ENCODE results near the gene PWWP2A. TPM values are rescaled to one million over a fixed set of nuclear protein-coding genes. Genes with fewer than 3 reads are reported as not detected.

The PWWP2A gene
- total and polyA plus RNA-seq, 2 donors (not counting 1 experiment from before 2014, with no cell fraction given) = 19.6 to 48.8 TPM

GRCh38 chr5:160082614-160083500, 36.4 kb downstream of the PWWP2A start:
- intact Hi-C loops (cut with micrococcal nuclease) = no loop called here
- no peak for DNase-seq
- Mint-ChIP-seq H3K27me3 (no peaks in the 10 kb centered on the region), H3K9me3 (ENCODE audit: insufficient read depth) (no peaks in the 10 kb centered on the region), H3K4me1 (peaks cover 3% of the 10 kb centered on the region), H3K27ac (no peak overlapping the region), H3K4me3 (no peak overlapping the region)
- H3K79me2 ChIP-seq (ENCODE audit: control insufficient read depth, insufficient read depth, low read length) = no peaks in the 10 kb centered on the region
- H4K20me1 ChIP-seq (ENCODE audit: control insufficient read depth, insufficient read depth, low read length, poor library complexity, severe bottlenecking) = no peaks in the 10 kb centered on the region
- no peak for ATAC-seq (ENCODE audit: low read depth)
- POLR2A ChIA-PET = no interaction called here
- no peaks in the 10 kb centered on the region for H3K4me1 ChIP-seq (ENCODE audit: control insufficient read depth in 2 of 2, insufficient read depth in 2 of 2, low read length in 2 of 2)
- H3K9ac ChIP-seq (ENCODE audit: low read length) = no peak overlapping the region
- CTCF ChIA-PET = interaction anchor here (1.0 kb wide), 1 partner anchor 96 kb away, joined by 3 read pairs; no protein-coding TSS in a partner anchor
- no peak overlapping the region for H3K4me2 ChIP-seq (replicated peaks; ENCODE audit: low read depth, low read length, poor library complexity, severe bottlenecking)
- H3K36me3 ChIP-seq (replicated peaks in 1 of 2; ENCODE audit: control extremely low read depth in 1 of 2, control insufficient read depth in 1 of 2, extremely low read depth in 1 of 2, insufficient read depth in 2 of 2, low read length in 1 of 2) = peaks cover 3 to 5% of the 10 kb centered on the region in 2 experiments
- H3K4me3 ChIP-seq (ENCODE audit: control extremely low read depth in 1 of 5, extremely low read depth in 1 of 5, insufficient read depth in 1 of 5, low read depth in 2 of 5, low read length in 4 of 5) = no peak overlapping the region
- H3K9me3 ChIP-seq (ENCODE audit: control extremely low read depth in 1 of 3, control insufficient read depth in 2 of 3, insufficient read depth in 1 of 3, low read length in 2 of 3) = no peaks in the 10 kb centered on the region
- WGBS (ENCODE audit: insufficient coverage) = 92% methylated on average over 7 of the region's 9 CpGs
- TF ChIP-seq EZH2 (IDR thresholded peaks at IDR 0.05; ENCODE audit: borderline replicate concordance, insufficient read depth, low read depth, low read length, poor library complexity, severe bottlenecking) = no peak
- TF ChIP-seq CTCF (IDR thresholded peaks at IDR 0.05) = no peak
- no peak overlapping the region for H3K27ac ChIP-seq (ENCODE audit: low read length in 2 of 2)
- H3K27me3 ChIP-seq (replicated peaks in 1 of 4; ENCODE audit: control extremely low read depth in 1 of 4, control insufficient read depth in 3 of 4, insufficient read depth in 4 of 4, low read length in 3 of 4) = no peaks in the 10 kb centered on the region
- no peak overlapping the region for H2AFZ ChIP-seq (ENCODE audit: insufficient read depth, low read depth, low read length, poor library complexity, severe bottlenecking)

GRCh38 chr5:160081495-160081894, 37.8 kb downstream of the PWWP2A start:
- POLR2A ChIA-PET = no interaction called here

More at GRCh38 chr5:160081495-160081894, 37.8 kb downstream of the PWWP2A start:
- WGBS (ENCODE audit: insufficient coverage) = 100% methylated on average over 1 of the region's 3 CpGs
- Histone ChIP-seq H2AFZ (ENCODE audit: insufficient read depth, low read depth, low read length, poor library complexity, severe bottlenecking) (no peak overlapping the region), H3K36me3 (replicated peaks in 1 of 2; ENCODE audit: control extremely low read depth in 1 of 2, control insufficient read depth in 1 of 2, extremely low read depth in 1 of 2, insufficient read depth in 2 of 2, low read length in 1 of 2) (peaks cover 6 to 7% of the 10 kb centered on the region in 2 experiments), H3K4me2 (replicated peaks; ENCODE audit: low read depth, low read length, poor library complexity, severe bottlenecking) (no peak overlapping the region), H3K27me3 (replicated peaks in 1 of 4; ENCODE audit: control extremely low read depth in 1 of 4, control insufficient read depth in 3 of 4, insufficient read depth in 4 of 4, low read length in 3 of 4) (no peaks in the 10 kb centered on the region), H3K4me1 (ENCODE audit: control insufficient read depth in 2 of 2, insufficient read depth in 2 of 2, low read length in 2 of 2) (no peaks in the 10 kb centered on the region), H3K27ac (ENCODE audit: low read length in 2 of 2) (no peak overlapping the region), H3K9ac (ENCODE audit: low read length) (no peak overlapping the region), H3K9me3 (ENCODE audit: control extremely low read depth in 1 of 3, control insufficient read depth in 2 of 3, insufficient read depth in 1 of 3, low read length in 2 of 3) (no peaks in the 10 kb centered on the region), H3K4me3 (ENCODE audit: control extremely low read depth in 1 of 5, extremely low read depth in 1 of 5, insufficient read depth in 1 of 5, low read depth in 2 of 5, low read length in 4 of 5) (no peak overlapping the region), H3K79me2 (ENCODE audit: control insufficient read depth, insufficient read depth, low read length) (no peaks in the 10 kb centered on the region), H4K20me1 (ENCODE audit: control insufficient read depth, insufficient read depth, low read length, poor library complexity, severe bottlenecking) (no peaks in the 10 kb centered on the region)
- no peak for ATAC-seq (ENCODE audit: low read depth)
- Mint-ChIP-seq H3K27ac (no peak overlapping the region), H3K4me3 (no peak overlapping the region), H3K4me1 (peaks cover 3% of the 10 kb centered on the region), H3K27me3 (no peaks in the 10 kb centered on the region), H3K9me3 (ENCODE audit: insufficient read depth) (no peaks in the 10 kb centered on the region)
- intact Hi-C loops (cut with micrococcal nuclease) = loop anchor here (1.0 kb wide), 1 partner anchor 264 kb away; no protein-coding TSS in a partner anchor
- TF ChIP-seq EZH2 (IDR thresholded peaks at IDR 0.05; ENCODE audit: borderline replicate concordance, insufficient read depth, low read depth, low read length, poor library complexity, severe bottlenecking) (no peak), CTCF (IDR thresholded peaks at IDR 0.05) (no peak)
- no peak for DNase-seq
- CTCF ChIA-PET = interaction anchor here (0.6 to 2.0 kb wide), 12 partner anchors 9 to 264 kb away, joined by 3 to 20 read pairs (median 5); partner anchors contain the start of gene PWWP2A

All from B cell (primary cell).